MM.1S (cell line): ENCODE results near the gene NFKBIL1.
"Not testable (repeated sequence)": the region's sequence is repeated elsewhere in the genome, so short reads cannot be mapped to it uniquely, and the experiment has no call there.

Experiments
- DNase-seq: peaks from one replicate; pipeline ENCODE4 v3.0.0-alpha.2; 2015
- H2AFZ ChIP-seq: fragments of 300-600 bp; sonication (generic); 2 replicates; pipeline ENCODE4 v1.6.0; 2016; ENCODE audit warnings: antibody characterized with exemption, low read length
- H3F3A ChIP-seq: fragments of 300-600 bp; sonication (generic); 2 replicates; pipeline ENCODE4 v1.6.1; 2016; ENCODE audit warnings: mild to moderate bottlenecking, antibody characterized with exemption, low read length, moderate library complexity, mixed read lengths; ENCODE audit not compliant: insufficient read depth
- H3K27ac ChIP-seq: fragments of 300-600 bp; sonication (generic); 2 replicates; pipeline ENCODE4 v1.5.1; 2016; ENCODE audit warnings: mild to moderate bottlenecking, low read length
- H3K27me3 ChIP-seq: fragments of 300-600 bp; sonication (generic); replicated peaks from 2 replicates; pipeline ENCODE4 v1.6.0; 2016; ENCODE audit warnings: low read length; ENCODE audit not compliant: insufficient read depth
- H3K36me3 ChIP-seq: fragments of 300-600 bp; sonication (generic); replicated peaks from 2 replicates; pipeline ENCODE4 v1.6.1; 2016; ENCODE audit warnings: mild to moderate bottlenecking, low read length, mixed read lengths; ENCODE audit not compliant: insufficient read depth
- H3K4me1 ChIP-seq: fragments of 300-600 bp; sonication (generic); 2 replicates; pipeline ENCODE4 v1.6.1; 2016; ENCODE audit warnings: low read length, mixed read lengths
- H3K4me2 ChIP-seq: fragments of 300-600 bp; sonication (generic); 2 replicates; pipeline ENCODE4 v1.6.0; 2016; ENCODE audit warnings: low read depth, low read length
- H3K4me3 ChIP-seq: fragments of 300-600 bp; sonication (generic); 2 replicates; pipeline ENCODE4 v1.5.1; 2016; ENCODE audit warnings: low read length, mixed read lengths
- H3K79me2 ChIP-seq: fragments of 300-600 bp; sonication (generic); 2 replicates; pipeline ENCODE4 v1.6.1; 2016; ENCODE audit warnings: mixed run types, low read length, mixed read lengths
- H3K9ac ChIP-seq: fragments of 300-600 bp; sonication (generic); 2 replicates; pipeline ENCODE4 v1.6.1; 2016; ENCODE audit warnings: low read length, mixed read lengths
- H3K9me2 ChIP-seq: fragments of 300-600 bp; sonication (generic); replicated peaks from 2 replicates; pipeline ENCODE4 v1.6.1; 2016; ENCODE audit warnings: mild to moderate bottlenecking, low read length, mixed read lengths; ENCODE audit not compliant: insufficient read depth
- H3K9me3 ChIP-seq: fragments of 300-600 bp; sonication (generic); replicated peaks from 2 replicates; pipeline ENCODE4 v1.6.1; 2016; ENCODE audit warnings: mild to moderate bottlenecking, low read length, mixed read lengths; ENCODE audit not compliant: insufficient read depth
- H4K20me1 ChIP-seq: fragments of 300-600 bp; sonication (generic); 2 replicates; pipeline ENCODE4 v1.6.1; 2016; ENCODE audit warnings: mild to moderate bottlenecking, low read length, moderate library complexity, mixed read lengths; ENCODE audit not compliant: insufficient read depth
- CTCF ChIP-seq: fragments of 300-600 bp; sonication (generic); IDR thresholded peaks from 2 replicates; pipeline ENCODE4 v1.5.1; 2016; ENCODE audit warnings: antibody characterized with exemption, low read length, mixed read lengths
- EZH2 ChIP-seq: fragments of 300-600 bp; sonication (generic); optimal IDR thresholded peaks from 2 replicates; pipeline ENCODE3; 2017; ENCODE audit warnings: low read depth, mild to moderate bottlenecking, antibody characterized with exemption, low read length, mixed read lengths
- EZH2phosphoT487 ChIP-seq: fragments of 300-600 bp; sonication (generic); IDR thresholded peaks from 2 replicates; pipeline ENCODE4 v1.6.1; 2018; ENCODE audit warnings: antibody characterized with exemption, low read length

NFKBIL1 gene

DNA sequence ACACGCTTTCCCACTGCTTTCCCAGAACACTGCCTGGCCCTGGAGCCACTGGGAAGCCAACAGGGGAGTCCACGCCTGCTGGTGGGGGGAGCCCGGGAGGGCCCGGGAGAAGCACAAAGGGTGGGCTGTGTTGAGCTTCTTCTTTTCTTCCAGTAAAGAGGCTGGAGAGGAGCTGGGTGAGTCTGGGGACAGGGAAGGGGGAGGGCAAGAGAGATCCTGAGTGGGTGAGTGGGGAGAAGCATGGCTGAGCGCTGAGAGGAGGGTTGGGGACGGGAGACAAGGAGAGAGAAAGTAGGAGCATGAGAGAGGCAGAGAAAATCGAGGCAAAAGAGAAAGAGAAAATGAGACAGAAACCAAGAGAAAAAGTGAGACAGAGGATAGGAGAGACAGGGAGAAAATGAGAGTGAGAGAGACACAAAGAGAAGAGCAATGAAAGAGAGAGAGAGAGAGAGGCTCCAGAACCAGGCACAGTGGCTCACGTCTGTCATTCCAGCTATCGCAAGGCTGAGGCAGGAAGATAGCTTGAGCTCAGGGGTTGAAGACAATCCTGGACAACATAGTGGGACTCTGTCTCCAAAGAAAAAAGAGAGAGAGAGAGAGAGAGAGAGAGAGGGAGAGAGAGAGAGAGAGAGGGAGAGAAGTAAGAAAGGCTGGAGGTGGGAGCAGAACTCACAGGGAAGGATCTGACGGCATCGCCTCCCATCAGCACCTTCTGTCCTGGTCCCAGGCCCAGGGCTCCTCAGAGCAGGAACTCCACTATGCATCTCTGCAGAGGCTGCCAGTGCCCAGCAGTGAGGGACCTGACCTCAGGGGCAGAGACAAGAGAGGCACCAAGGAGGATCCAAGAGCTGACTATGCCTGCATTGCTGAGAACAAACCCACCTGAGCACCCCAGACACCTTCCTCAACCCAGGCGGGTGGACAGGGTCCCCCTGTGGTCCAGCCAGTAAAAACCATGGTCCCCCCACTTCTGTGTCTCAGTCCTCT, 40.7 kb downstream of the NFKBIL1 start:
- Histone ChIP-seq H3K36me3 (no peaks in the 10 kb centered on the region), H3K27ac (no peak overlapping the region), H3K27me3 (peaks cover 47% of the 10 kb centered on the region), H3K4me2 (peak overlapping the region; percentile 67; the same call in 1 of the 2 replicates), H3F3A (no peaks in the 10 kb centered on the region), H3K9me3 (no peaks in the 10 kb centered on the region), H3K79me2 (no peaks in the 10 kb centered on the region), H3K9me2 (no peaks in the 10 kb centered on the region), H4K20me1 (no peaks in the 10 kb centered on the region), H3K4me1 (no peaks in the 10 kb centered on the region), H2AFZ (no peak overlapping the region), H3K9ac (no peak overlapping the region), H3K4me3 (no peak overlapping the region)
- TF ChIP-seq EZH2phosphoT487: no peak
- no peak for TF ChIP-seq CTCF
- TF ChIP-seq EZH2: no peak
- no peak for DNase-seq

- no peak overlapping the region for H3K9ac ChIP-seq
- H3K9me2 ChIP-seq: no peaks in the 10 kb centered on the region
- H3K27me3 ChIP-seq: peaks cover 47% of the 10 kb centered on the region
- no peaks in the 10 kb centered on the region for H3K36me3 ChIP-seq
- no peak overlapping the region for H2AFZ ChIP-seq
- TF ChIP-seq EZH2phosphoT487: no peak
- no peak for TF ChIP-seq EZH2
- TF ChIP-seq CTCF: no peak
- no peak overlapping the region for H3K4me2 ChIP-seq
- H4K20me1 ChIP-seq: no peaks in the 10 kb centered on the region
- H3K79me2 ChIP-seq: no peaks in the 10 kb centered on the region
- H3K9me3 ChIP-seq: no peaks in the 10 kb centered on the region
- no peak for DNase-seq
- no peaks in the 10 kb centered on the region for H3F3A ChIP-seq
- H3K4me1 ChIP-seq: no peaks in the 10 kb centered on the region
- no peak overlapping the region for H3K27ac ChIP-seq
- H3K4me3 ChIP-seq: no peak overlapping the region
These were observed 41.7 kb downstream of the NFKBIL1 start for GRCh38 chr6:31588871-31589650.

DNA sequence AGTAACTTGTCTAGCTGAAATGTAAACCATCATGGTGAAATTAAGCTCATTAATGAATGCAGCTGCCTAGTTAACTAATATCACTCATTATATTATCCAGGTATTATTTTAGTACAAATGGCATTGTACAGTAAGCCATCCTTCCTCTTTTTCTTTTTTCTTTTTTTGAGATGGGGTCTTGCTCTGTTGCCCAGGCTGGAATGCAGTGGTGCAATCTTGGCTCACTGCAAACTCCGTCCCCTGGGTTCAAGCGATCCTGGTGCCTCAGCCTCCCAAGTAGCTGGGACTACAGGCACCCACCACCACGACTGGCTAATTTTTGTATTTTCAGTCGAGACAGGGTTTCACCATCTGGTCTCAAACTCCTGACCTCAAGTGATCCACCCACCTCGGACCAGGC, 43.3 kb downstream of the NFKBIL1 start:
- not testable (repeated sequence) for H3K36me3 ChIP-seq, H3K4me3 ChIP-seq, H2AFZ ChIP-seq, H3K9me3 ChIP-seq, H3K27ac ChIP-seq, H3K4me1 ChIP-seq, H3K79me2 ChIP-seq, H3K4me2 ChIP-seq, H3F3A ChIP-seq, DNase-seq, H3K9me2 ChIP-seq, H4K20me1 ChIP-seq, H3K9ac ChIP-seq
- H3K27me3 ChIP-seq: peaks cover 45% of the 10 kb centered on the region
